ENCODE measurements around the gene FXYD5.

Gene FXYD5

DNA sequence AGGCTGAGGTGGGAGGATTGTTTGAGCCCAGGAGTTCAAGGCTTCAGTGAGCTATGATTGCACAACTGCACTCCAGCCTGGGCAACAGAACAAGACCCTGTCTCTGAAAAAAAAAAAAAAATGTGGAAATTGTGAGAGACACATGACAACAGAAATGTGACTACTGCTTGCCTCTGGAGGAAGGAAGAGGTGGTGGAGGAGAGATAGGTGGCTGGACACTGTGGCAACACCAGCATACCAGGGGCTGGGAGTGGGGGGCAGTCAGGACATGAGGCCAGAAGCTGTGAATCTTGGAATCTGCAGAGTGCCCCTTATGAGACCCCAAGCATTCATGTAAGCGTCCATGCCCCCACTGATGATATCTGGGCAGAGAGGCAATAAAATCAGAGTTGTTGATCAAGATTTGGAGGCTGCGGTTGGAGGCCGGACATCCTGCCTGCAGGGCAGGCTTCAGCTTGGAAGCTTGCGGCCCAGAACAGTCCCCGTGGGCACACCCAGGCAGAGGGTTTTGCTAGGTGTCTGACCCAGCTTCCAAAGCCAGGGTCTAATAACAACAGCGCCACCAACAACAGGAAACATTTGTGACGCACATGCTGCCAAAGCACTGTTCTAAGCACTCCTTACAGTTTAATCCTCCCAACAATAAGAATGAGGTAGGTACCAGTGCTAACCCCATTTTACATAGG lies 57.2 kb downstream of the FXYD5 start:
- in situ Hi-C loops (cut with MboI; ENCODE audit: low sequenced_read_pairs) = no loop called here

- in situ Hi-C loops (cut with MboI; ENCODE audit: low sequenced_read_pairs) = no loop called here
Measured at GRCh38 chr19:35212241-35212640, 57.7 kb downstream of the FXYD5 start.

- in situ Hi-C loops (cut with MboI; ENCODE audit: low sequenced_read_pairs) = no loop called here
Measured at GRCh38 chr19:35213663-35214632, 59.4 kb downstream of the FXYD5 start.

DNA sequence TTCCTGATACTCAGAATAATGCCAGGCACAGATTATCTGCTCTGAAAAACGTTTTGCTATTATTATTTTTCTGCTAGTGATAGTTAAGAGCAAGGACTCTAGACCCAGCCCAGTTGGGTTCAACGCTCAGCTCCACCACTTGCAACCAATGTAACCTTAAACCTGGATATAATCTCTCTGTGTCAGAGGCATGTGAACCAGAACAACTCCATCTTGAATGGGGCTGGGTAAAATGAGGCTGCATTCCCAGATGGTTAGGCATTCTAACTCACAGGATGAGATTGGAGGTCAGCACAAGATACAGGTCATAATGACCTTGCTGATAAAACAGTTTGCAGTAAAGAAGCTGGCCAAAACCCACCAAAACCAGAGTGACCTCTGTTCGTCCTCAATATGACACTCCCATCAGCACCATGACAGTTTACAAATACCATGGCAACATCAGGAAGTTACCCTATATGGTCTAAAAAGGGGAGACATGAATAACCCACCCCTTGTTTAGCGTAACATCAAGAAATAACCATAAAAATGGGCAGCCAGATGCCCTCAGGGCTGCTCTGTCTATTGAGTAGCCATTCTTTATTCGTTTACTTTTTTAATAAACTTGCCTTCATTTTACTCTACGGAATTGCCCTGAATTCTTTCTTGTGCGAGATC lies 60.4 kb downstream of the FXYD5 start:
- in situ Hi-C loops (cut with MboI; ENCODE audit: low sequenced_read_pairs) = no loop called here

GRCh38 chr19:35216016-35216832 lies 61.7 kb downstream of the FXYD5 start:
- in situ Hi-C loops (cut with MboI; ENCODE audit: low sequenced_read_pairs) = no loop called here

DNA sequence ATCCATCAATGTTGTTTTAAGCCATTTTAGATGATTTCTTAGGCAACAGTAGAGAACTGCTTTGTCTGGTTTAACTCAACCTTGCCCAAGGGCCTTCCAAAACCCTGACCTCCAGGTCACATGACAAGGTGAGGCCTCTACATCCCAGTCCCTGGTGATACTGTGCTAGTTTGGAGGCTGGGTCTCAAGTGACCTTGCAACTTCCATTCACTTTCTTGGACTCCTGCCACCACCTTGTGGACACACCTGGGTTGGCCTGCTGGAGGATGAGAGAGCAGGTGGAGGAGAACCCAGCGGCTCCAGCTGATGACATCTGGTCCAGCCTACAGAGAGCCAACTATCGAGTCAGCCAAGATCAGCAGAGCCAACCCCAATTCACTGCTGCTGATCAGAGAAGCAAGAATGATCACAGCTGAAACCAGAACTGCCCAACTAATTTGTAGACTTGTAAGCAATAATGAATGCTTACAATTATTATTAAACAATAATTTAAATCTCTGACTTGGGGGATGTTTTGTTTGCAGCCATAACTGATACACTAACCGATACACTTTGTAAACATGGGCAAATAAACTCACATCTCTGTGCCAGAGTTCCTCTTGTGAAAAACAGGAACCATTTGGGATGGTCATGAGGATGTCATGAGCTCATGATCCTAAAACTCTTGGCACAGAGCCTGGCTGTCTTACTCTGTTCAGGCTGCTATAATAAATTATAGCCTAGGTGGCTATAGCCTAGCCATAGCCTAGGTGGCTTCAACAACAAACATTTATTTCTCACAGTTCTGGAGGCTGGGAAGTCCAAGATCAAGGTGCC lies 62.5 kb downstream of the FXYD5 start:
- in situ Hi-C loops (cut with MboI; ENCODE audit: low sequenced_read_pairs) = no loop called here

GRCh38 chr19:35217649-35217990 lies 63.1 kb downstream of the FXYD5 start:
- in situ Hi-C loops (cut with MboI; ENCODE audit: low sequenced_read_pairs) = no loop called here

- in situ Hi-C loops (cut with MboI; ENCODE audit: low sequenced_read_pairs) = no loop called here
Measured at GRCh38 chr19:35219008-35219407, 64.5 kb downstream of the FXYD5 start.

Measured in HL-60/S4 treated with phorbol 12-myristate 13-acetate at 8.2 ng/mL for 4 days and 3 days (cell line).